GM21786 (cell line): ENCODE results near the gene LRCH4.
"Not testable (repeated sequence)": the region's sequence is repeated elsewhere in the genome, so short reads cannot be mapped to it uniquely, and the experiment has no call there.

Experiments used
- ATAC-seq: cut with Tn5 transposase; IDR thresholded peaks from one replicate; pipeline ENCODE4 v1.9.1; 2021; ENCODE audit not compliant: unreplicated experiment

LRCH4 gene

DNA sequence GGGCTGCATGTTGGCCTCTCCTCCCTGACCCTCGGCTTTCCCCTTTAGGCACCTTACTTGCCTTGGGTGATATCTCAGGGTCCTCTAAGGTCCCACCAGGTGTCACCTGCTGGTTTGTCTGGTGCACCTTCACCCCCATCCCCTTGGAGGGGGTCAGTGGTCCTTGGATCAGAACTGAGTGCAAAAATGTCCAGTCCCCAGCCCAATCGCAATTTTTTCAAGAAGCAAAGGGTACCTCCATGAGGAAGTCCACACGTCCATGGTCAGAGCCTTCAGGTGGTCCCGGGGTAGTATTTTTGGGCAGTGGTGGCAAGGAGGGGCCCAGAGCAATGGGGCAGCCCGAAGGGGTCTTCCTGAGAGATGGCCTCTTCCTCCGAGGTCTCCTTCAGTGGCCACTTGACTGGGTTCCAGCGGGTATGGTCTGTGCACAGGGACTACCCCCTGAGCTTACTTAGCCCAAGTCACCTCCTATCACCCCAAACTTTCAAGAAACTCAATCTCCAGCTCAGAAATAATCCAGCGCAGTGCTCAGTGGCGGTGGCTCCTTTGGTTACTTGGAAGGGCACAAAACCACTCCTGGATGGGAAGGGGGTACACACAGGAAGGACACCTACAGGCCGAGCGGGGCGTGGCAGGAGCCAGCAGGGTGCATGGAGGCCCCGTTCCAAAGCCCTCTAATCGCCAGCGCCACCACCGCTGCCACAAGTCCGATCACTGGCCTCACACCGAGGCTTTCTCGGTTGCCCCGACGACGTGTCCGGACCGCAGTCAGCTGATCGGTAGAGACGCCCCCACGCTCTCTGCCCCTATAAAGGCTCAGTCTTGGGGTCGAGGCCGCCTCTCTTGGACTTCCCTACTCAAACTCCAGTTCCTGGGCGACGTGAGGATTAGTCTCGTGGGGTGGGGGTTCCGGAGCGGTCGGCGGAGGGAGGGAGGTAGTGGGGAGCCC lies 16.8 kb downstream of the LRCH4 start:
- ATAC-seq: peak; percentile 53

DNA sequence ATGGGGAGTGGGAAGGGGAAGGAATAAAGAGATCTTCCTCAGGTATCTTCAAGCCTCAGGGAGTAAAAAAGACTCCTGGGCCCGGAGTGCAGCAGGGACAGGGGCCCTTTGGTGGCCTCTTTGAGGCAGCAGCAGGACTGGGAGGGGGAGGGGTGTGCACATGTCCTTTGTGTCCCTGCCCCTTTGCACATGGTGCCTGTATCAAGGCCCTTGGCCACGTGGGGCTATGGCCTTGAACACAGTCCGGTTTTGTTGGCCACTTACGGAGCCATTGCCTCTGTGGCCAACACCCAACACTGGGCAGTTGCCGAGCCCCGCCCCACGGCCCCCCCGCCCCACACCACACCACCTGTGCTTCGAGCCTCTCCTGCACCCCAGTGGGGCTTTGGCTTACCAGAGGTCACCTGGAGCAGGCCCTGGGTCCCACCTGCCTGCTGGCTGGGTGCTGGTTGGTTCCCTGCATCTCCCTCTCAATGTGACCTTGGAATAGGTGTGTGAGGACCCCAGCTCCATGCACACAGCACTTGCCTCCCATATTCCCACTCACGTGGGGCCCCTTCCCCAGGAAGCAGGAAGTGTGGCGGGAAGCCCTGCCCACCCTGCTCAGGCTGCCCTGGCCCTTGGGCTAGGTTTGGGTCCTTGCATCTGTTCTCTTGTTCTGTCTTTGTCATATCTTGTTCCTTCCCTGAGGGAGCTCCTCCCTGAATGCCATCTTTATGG lies 17.6 kb downstream of the LRCH4 start:
- ATAC-seq: no peak

DNA sequence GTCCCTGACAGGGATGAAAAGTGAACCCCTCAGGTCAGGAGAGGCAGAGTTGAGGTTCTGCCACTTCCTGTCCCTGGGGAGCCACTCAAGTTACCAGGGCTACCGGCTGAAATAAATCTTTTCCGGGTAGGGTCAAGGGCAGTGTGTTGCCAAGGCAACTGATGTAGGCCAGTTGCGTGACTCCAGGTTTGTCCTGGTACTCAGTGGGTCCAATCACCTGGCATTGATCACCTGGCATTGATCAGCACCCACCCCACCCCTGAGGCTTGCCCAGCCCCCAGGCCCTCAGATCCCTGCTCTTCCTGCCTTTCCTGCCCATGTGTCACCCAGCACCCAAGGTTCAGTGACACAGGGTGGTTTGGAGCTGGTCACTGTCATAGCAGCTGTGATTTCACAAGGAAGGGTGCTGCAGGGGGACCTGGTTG lies 18.2 kb downstream of the LRCH4 start:
- ATAC-seq: no peak

DNA sequence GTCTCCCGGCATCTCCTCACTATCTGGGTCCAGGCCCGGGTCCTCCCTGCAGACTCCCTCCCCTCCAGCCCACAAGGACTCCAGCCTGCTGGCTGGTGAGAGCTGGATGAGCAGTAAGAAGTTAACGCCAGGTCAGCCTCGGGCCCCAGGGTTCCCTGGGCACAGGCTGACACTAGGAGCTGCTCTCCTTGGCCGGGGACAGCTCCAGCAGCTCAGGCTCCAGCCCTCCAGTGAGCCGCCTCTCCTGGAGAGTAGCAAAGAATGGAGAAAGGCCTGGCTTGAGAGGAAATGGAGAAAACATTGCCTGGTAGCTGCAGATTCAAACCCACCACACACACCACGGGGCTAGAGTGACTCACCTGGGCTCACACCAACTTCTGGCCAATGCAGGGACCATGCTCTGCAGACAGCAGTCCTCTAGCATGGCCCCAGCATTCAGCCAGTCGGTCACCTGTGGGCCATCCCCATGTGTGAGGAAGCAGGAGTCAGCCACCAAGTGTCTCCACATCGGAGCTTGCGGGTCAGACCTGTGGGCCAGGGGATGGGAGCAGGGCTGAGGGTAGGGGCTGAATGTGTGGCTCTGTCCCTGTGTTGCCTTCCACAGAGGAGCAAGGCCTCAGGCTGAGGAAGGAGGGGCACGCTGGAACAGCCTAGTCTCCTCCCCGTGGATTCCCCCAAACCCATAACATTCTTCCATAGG lies 18.7 kb downstream of the LRCH4 start:
- no peak for ATAC-seq

DNA sequence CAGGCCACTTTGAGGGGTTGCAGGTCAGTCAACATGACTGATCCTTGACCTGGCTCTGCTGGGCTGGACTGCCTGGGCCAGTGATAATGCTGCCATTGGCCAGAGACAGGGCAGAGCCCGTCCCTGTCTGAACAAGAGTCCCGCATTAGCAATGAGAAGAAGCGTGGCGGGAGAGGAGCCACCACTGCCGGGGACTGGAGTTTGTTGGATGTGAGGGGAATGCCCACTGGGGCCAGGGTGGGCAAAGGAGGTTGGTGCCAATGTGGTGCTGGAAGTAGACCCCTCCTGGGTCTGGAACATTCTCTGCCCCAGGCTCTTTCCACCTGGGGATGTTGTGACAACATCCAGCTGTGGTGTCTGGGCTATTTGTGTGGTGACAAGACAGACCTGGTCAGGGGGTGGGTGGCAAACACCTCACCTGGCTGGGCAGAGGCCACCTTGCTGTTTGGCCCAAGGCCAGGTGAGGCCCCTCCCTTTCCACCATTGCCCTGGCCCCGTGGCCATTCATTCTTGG lies 19.9 kb downstream of the LRCH4 start:
- ATAC-seq: no peak

DNA sequence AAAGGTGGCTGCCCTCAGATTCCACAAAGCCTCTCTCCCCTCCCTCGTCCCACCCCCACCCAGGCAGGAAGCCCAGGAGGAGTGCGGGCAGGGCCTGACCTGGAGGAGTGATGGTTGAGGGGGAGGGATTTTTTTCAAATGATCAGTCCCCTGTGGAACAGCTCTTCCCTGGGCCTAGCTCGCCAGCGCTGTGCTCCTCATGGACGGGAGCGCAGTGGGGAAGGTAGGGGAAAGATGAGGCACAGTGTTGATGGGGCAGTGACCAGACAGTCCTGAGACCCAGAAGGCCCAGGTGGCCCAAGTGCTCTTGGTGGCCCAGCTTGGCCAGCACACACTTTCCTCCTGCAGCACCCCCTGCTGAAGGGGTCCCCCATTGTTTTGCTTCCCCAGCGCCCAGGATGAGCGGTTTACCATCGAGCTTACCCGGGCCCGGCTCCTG lies 20.8 kb downstream of the LRCH4 start:
- no peak for ATAC-seq

DNA sequence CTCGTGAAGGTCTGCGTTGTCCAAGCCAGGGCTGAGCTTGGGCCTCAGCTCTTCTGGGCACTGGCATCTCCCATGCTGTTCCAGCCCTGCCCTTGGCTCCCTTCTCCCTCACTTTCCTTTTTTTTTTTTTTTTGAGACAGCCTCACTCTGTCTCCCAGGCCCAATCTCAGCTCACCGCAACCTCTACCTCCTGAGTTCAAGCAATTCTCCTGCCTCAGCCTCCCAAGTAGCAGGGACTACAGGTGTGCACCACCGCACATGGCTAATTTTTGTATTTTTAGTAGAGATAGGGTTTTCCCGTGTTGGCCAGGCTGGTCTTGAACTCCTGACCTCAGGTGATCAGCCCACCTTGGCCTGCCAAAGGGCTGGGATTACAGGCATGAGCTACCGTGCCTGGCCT lies 21.5 kb downstream of the LRCH4 start:
- ATAC-seq: not testable (repeated sequence)

DNA sequence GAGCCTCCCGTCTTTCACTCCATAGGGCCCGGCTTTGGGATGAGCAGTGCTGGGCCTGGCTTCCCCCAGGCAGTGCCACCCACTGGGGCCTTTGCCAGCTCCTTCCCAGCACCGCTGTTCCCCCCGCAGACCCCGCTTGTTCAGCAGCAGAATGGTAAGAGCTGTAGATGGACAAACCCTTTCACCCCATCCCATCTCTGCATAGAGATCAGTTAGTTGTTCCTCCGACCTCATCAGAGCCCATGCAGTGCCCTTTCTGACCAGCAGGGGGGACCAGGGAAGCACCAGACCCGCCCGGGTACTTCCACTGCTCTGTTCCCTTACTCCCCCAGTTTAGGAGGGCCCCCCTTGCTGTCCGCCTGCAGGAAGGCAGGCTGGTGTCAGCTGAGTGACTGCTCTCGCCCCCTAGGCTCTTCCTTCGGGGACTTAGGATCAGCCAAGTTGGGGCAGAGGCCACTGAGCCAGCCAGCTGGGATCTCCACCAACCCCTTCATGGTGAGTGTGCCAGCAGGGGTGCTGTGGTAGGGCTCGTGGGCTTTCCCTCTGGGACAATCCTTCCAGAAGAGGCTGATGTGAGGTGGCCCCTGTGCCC lies 22.0 kb downstream of the LRCH4 start:
- no peak for ATAC-seq

DNA sequence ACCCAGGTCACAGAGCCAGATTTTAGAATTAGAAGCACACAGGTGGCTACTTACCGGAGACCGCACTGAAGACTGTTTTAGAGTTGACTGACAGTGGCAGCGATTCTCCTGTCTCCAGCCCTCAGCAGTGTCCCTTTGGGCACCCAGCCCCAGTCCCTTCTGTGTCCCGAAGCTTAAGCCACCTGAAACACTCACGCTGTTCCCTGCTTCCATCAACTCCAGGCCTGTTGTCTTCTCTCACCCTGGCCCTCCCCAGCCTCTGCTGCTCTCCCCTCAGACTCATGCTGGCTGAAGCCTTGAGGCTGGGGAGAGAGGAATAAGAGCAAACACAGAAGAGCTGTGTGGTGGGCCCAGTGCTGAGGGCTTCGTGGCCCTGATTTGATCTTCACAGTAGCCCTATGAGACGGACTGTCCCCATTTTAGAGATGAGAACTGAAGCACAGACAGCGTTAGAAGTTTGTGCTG lies 22.8 kb downstream of the LRCH4 start:
- ATAC-seq: no peak

DNA sequence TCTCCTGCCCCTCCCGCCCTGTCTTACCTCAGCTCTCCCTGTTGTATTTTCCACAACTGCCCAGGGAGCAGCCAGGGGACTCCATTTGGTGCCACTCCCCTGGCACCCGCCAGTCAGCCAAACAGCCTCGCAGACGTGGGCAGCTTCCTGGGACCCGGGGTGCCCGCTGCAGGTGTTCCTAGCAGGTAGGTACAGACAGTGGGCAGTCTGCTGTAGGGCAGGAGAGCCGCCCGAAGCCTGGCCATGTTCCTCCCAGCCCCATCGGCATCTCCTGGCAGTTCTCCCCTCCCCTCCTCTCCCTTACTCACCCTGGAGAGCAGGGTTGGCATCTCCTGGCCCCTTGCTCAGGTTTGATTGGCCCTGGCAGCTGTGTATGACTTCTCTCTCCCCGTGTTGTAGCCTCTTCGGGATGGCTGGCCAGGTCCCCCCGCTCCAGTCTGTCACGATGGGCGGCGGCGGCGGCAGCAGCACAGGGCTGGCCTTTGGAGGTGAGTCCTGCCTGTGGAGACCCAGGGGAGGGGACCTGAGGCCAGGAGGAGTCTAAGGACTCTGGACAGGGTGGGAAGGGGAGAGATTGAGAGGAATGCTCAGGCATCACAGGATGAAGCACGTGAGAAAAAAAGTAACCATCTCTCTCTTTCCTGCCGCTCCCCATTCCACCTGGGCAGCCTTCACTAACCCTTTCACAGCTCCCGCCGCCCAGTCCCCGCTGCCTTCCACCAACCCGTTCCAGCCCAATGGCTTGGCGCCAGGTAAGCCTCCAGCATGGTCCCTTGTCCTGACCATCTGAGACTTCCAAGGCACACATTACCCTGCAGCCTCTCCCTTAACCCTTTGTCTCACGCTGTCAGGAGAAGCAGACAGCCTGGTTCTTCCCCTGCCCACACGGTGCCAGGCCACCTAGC lies 23.5 kb downstream of the LRCH4 start:
- ATAC-seq: no peak

DNA sequence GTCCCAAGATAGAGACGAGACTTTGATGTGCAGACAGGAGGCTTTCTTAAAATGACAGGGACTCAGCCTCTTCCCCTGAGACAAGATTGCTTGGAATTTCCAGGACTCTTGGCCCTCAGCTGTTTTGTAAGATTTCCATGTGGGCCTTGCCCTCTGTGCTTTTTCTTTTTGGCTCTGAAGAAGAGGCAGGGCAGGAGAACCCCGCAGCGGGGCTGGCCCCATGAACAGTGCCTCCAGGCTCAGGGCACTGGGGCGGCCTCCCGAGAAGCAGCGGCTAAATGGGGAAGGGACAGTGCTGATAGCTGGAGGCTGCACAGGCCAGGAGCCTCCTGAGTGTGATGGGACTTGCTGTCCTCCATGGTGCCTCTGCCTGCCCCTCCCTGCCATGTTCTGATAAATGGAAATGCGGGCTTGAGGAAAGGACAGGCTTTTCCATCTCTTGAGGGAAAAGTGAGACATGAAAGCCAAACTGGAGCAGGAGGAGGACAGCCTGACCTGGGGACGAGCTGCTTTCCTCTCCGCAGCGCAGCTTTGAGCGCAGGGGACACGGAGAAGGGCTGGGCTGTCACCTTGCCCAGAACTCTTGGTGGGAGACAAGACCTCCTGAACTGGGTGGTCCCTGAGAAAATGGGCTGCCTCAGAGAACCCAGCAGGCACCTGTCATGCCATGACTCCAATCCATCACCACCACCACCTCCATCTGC lies 24.3 kb downstream of the LRCH4 start:
- no peak for ATAC-seq

DNA sequence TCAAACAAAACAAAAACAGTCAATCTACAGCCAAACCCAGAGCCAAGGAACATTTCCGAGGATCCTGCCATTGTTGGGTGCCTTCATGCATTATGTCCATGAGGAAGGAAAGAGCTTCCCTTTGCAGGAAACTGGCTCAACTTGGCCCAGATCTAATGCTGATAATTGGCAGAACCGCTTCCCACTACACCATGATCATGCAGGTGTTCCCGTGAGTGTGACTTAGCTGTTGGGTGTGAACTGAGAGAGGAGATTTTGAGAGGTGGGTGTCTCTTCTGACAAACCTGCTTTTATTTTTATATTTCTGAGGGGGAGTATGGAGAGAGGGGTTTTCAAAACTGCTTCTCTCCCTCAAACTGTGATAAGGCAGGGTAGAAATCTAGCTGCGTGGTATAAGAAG lies 26.8 kb downstream of the LRCH4 start:
- no peak for ATAC-seq

DNA sequence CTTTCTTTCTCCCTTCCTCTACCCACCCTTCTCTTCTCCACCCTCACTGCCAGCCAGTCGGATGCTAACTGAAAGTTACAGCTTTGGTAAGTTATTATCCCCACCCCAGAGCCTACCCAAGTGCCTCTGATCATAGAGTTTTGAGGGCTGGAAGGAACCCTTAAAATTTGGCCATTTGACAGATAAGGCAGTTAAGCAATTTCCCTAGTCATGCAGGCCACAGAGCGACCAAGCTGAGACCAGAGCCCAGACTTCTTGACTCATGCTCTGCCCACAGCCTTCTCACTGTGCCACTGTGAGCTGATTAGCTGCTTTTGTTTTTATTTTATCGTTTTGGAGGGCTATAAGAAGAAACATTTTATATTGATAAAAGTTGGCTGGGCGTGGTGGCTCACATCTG lies 29.4 kb downstream of the LRCH4 start:
- ATAC-seq: no peak

DNA sequence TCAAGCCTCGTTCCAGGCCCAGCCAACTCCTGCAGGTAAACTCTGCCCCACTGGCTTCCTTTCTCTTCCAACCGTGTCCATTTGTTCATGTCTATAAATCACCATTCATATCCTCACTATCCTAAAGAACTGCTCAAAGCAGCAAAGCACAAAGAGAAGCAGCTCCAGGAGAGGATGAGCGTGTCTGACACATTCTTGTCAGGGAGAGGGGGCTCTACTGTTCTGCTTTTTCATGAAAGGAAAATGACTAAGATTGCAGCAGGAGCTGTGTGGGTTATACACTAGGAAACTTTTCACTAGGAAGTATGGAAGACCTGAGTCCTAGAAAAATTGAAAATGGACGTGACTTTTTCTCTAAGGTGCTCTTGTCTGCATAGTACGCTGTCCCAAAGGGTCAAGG lies 30.2 kb downstream of the LRCH4 start:
- no peak for ATAC-seq

DNA sequence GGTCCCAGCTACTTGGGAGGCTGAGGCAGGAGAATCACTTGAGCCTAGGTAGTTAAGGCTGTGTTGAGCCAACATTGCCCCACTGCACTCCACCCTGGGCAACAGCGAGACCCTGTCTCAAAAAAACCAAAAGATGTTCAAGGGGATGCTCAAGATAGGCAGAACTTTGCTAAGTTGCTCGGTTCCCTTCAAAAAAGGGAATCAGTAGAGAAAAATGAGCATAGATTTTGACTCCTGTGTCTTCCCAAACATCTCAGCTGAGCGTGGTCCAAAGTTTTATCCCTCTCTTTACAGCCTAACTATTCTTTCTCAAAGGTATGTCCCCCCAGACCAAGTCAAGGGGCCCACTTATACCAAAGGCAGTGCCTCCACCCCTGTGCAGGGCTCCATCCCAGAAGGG lies 32.9 kb downstream of the LRCH4 start:
- no peak for ATAC-seq

DNA sequence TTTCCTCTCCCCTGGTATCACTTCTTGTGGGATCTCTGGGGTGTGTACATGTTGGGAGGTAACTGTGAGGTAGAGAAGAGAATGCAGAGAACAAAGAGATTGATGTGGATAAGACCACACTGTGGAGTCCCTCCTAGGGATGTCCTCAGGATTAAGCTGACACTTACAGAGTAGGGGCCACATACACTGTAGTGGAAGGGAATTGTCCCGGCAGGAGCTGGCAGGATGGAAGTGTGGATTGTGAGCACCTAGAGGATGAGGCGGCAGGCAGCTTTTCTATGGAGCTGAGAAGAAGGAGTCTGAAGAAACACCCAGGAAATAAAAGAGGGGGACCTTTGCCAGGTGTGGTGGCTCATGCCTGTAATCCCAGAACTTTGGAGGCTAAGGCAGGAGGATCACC lies 33.4 kb downstream of the LRCH4 start:
- ATAC-seq: no peak

DNA sequence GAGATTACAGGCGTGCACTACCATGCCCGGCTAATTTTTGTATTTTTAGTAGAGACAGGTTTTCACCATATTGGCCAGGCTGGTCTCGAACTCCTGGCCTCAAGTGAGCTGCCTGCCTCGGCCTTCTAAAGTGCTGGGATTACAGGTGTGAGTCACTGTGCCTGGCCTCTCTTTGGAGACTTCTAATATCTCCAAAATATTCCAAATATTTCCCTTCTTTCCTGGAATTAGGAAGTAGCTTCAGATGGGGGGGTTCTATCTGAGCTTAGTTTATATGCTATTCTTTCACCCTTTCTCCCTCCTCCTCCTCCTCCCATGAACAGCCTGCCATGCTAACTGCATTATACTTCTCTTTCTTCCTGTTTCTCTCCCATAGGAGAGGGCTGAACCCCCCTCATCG lies 37.5 kb downstream of the LRCH4 start:
- ATAC-seq: not testable (repeated sequence)

DNA sequence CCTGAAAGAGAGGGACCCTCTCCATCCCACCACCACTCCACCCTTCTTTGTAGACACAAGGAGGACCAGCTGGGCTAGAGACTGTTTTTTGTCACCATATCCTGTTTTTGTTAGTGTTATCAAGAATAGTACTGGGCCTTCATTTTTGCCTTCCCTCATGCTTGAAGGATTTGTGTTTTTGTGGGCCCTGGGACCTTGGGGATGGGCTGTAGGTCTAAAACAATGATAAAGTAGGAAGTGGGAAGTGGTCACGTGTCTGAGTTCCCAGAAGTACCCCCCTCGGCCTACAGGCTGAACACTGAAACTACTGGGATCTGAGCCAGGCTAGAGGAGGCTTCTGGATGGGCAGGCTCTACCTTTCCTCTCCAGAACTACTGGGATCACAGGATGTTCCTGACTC lies 38.1 kb downstream of the LRCH4 start:
- ATAC-seq: no peak
